AG08395 (cell line): Measurements from ENCODE around the gene CFAP45.

ENCODE experiments used
- DNase-seq: peaks from one replicate; pipeline ENCODE4 v3.0.0; 2012; ENCODE audit warnings: mixed read lengths, low spot score

The CFAP45 gene

GRCh38 chr1:159900086-159900680 lies at the start of gene CFAP45:
Gene CFAP45 (minus strand): TSS chr1:159900165. CDS start chr1:159900098, 67 bp downstream.
- peak; percentile 90 for DNase-seq

- DNase-seq = no peak
Measured at GRCh38 chr1:159949123-159949522, 49.2 kb upstream of the CFAP45 start.

GRCh38 chr1:159947942-159948341 lies 48.0 kb upstream of the CFAP45 start:
- DNase-seq = no peak

GRCh38 chr1:159946242-159947187 lies 46.5 kb upstream of the CFAP45 start:
- DNase-seq = no peak

- peak; percentile 75 for DNase-seq
Measured at GRCh38 chr1:159945483-159946241, 45.7 kb upstream of the CFAP45 start, which contains the start of gene IGSF9. Gene IGSF9 (minus strand): TSS chr1:159945613. CDS start chr1:159943454, 2,159 bp downstream.

- DNase-seq = no peak
Measured at GRCh38 chr1:159944623-159945455, 44.9 kb upstream of the CFAP45 start.

- DNase-seq = no peak
Measured at GRCh38 chr1:159943908-159944622, 44.1 kb upstream of the CFAP45 start.

- DNase-seq = no peak
Measured at GRCh38 chr1:159943278-159943640, 43.3 kb upstream of the CFAP45 start.

GRCh38 chr1:159942632-159943277 lies 42.8 kb upstream of the CFAP45 start:
- DNase-seq = no peak

GRCh38 chr1:159941591-159942560 lies 41.9 kb upstream of the CFAP45 start:
- DNase-seq = no peak

- DNase-seq = no peak
Measured at GRCh38 chr1:159941141-159941540, 41.2 kb upstream of the CFAP45 start.

GRCh38 chr1:159940006-159940620 lies 40.1 kb upstream of the CFAP45 start:
- DNase-seq = no peak

- no peak for DNase-seq
Measured at GRCh38 chr1:159939678-159940002, 39.7 kb upstream of the CFAP45 start.

GRCh38 chr1:159938905-159939677 lies 39.1 kb upstream of the CFAP45 start:
- no peak for DNase-seq

- no peak for DNase-seq
Measured at GRCh38 chr1:159938211-159938852, 38.4 kb upstream of the CFAP45 start.

- DNase-seq = no peak
Measured at GRCh38 chr1:159937054-159937750, 37.2 kb upstream of the CFAP45 start.
